ENCODE measurements around the gene UBE2R2.
"Not testable (repeated sequence)": the region's sequence is repeated elsewhere in the genome, so short reads cannot be mapped to it uniquely, and the experiment has no call there.

Gene UBE2R2

DNA sequence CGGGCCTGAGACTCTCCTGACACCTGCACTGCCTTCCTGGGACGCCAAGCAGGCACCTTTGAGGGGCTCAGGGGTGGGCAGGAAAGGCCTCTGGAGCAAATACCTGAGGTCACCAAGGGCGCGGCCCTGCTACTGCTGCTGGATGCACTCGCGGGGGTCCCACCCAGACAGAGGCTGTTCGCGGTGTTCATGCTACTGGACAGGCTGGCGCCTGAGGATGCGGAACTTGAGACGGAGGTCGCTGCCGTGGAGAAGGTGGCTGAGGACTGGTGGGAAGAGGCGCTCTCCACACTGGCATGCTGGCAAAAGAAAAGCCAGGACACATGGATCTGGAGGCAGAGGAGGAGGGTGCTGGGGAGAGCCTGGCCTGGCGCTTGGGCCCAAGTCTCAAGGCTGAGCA is 110.7 kb downstream of the UBE2R2 start:
- no peak for DNase-seq (ENCODE audit: low read depth in 2 of 2)

DNA sequence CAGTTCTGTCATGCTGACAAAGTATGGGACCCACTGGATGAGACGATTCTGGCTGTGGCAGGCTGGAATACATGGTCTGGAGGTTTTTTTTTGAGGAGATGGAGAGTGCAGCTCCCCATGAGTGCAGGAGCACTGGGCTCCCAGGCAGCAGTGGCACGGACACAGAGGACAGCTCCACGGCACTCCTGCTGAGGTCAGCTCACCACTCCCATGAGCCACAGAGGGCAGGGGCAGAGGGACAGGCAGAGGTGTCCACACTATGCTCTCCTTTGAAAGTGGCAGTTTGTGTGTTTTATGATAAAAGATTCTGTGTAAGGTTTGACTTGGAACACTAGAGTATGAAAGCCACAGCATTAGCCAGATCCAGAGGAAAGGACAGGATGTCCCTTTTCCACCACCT is 114.4 kb downstream of the UBE2R2 start:
- DNase-seq (ENCODE audit: low read depth in 2 of 2) = no peak

DNA sequence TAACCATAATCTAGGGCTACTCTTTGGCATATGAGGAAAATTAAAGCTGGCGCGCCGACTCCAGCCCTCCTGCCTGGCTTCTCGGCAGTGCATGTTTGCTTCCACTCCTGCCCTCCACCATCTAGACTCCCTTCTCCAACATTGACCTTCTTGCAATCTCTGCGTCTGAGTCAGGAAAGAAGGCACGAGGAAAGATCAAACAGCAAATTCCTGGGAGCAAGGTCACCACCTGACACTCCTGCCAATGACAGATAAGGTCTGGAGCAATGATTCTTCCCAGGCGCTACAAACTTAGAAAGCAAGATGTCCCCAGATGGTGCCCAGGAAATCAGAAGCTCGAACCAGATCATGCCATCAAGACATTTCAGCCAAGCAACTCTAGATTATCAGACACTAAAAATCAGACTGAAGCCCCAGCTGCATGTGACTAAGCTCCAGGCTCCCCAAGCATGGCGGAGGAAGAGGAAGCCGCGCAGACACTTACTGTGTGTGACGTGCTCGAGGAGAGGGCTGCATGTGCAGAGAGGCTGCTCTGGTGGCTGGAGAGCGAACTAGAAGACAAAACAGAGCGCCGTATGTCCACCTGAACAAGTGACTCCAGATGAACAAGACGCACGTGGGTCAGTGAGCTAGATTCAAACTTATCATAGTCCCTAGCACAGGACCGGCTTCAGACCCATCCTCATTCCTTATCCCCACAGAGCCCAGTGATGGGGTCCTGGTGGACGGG is 115.3 kb downstream of the UBE2R2 start:
- no peak for DNase-seq (ENCODE audit: low read depth in 2 of 2)

DNA sequence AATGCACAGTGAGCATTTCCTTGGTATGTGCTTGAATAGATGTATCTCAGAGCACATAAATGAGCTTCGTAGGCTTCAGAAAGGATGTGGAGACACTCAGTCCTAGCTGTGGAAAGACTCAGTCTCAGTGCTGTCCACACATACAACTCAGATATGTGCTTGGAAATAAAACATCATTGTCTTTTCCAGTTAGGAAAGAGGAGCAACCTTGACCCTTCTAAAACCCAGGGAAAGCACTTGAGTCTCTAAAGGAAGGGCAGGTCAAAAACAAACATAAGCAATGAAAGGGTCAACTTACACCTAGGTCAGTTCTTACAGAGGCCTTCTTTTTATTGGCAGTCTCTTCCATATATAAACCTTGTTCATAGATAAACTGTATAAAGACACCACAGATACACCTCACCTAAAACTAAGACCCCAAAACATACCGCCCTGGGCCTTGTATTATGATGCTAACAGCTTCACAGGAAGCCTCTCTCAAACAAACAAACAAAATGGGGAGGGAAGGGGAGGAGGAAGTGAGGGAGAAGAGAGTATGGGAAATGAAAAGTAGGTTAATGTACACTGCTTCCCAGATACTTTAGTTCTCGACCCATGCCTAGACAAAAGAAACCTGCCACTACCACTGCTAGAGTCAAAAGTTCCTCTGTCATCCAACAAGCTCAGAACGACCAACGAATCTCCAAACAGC is 117.4 kb downstream of the UBE2R2 start:
- no peak for DNase-seq (ENCODE audit: low read depth in 2 of 2)

DNA sequence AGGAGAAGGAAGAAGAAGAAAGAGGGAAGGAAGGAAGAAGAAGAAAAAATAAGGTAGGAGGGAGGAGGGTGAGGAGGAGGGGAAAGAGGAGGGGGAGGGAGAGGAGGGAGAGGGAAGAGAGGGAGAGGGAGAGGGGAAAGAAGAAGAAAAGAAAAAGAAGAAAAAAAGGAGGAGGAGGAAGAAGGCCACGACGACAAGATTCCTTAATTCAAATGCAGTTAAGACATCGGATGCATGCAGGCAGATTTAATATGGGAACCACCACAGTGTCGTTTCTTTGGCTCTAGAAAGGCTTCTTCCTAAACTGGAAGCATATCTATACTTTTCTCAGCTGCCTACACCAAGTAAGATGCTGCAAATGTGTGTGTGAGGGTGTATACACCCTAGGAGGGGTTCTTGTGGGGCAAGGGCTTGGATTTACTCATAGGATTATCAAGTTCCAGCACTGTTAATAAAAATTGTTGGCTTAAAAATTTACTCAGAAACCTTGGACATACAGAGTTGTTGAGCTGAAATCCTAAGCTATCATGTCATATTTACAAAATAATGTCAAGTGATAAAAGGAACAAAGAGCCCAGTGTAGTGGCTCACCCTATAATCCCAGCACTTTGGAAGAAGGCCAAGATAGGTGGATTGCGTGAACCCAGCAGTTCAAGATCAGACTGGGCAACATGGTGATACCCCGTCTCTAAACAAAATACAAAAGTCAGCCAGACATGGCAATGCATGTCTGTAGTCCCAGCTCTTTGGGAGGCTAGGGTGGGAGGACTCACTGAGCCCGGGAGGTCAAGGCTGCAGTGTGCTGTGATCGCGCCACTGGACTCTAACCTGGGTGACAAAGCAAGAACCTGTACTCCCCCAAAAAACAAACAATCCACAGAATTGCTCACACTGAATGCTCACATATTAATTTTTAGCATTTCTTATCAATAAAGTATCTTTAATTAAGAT is 123.2 kb downstream of the UBE2R2 start:
- DNase-seq (ENCODE audit: low read depth in 2 of 2) = no peak

DNA sequence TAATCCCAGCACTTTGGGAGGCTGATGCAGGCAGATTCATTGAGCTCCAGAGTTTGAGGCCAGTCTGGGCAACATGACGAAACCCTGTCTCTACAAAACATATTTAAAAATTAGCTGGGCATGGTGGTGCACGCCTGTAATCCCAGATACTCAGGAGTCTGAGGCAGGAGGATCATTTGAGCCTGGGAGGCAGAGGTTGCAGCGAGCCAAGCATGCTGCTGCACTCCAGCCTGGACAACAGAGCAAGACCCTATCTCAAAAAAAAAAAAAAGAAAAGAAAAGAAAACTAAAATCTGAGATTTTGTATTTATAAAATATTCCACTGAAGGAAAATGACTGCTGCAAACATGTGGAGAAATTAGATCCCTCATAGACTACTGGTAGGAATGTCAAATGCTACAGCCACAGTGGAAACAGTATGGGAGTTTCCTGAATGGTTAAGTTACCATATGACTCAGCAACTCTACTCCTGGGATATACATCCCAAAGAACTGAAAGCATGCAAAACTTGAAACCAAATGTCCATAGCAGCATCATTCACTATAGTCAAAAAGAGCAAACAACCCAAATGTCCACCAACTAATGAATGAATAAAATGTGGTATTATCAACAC is 125.6 kb downstream of the UBE2R2 start:
- DNase-seq (ENCODE audit: low read depth in 2 of 2) = no peak

DNA sequence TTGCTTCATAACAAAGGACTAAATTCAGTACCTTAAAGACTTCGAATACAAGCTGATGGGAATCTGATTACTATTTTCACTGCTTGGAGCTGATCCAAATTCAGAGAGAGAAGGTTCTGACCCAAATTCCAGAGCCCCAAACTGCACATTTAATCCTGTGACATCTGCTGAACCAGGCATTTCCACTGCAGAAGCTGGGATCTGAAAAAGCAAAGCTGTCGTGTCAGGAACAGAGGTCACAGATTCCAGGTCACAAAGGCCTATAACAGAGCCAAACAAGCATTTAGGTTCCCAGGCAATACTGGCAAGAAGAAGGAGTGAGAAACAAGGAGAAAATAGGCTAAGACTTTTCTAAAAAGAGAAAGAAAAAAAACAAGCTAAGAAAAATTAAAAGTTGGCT is 126.4 kb downstream of the UBE2R2 start:
- DNase-seq (ENCODE audit: low read depth in 2 of 2) = no peak

DNA sequence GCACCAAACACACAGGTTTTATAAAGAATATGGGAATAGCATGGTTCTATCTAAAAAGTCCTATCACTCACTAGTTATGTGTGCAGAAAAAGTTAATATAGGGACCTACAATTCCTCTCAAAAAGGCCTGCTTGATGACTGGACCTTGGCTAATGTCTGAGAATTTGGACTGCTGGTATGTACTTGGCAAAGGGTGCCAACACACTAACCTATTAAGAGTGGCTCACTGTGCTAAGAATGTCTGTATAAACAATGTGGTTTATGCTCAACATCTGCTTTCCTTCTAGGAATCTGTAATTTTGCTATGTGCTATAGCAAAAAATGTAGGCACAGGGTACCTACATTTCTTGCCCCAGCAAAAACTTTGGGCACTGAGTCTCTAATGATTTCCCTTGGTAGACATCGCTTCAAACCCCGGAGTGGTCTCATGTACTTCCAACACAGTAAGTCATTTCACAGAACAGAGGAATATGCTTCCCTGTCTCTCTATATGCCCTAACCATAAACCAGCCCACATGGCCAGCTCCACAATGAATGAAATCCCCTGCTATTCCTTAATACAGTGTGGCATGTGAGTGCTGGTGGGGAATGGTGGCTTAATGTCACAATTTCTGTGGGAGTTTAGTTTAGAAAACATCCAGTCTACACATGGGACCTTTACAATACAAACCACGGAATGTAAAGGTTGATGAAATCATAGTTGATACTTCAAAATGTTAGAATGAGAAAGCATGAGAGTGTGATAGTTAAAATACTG is 130.0 kb downstream of the UBE2R2 start:
- no peak for DNase-seq (ENCODE audit: low read depth in 2 of 2)

DNA sequence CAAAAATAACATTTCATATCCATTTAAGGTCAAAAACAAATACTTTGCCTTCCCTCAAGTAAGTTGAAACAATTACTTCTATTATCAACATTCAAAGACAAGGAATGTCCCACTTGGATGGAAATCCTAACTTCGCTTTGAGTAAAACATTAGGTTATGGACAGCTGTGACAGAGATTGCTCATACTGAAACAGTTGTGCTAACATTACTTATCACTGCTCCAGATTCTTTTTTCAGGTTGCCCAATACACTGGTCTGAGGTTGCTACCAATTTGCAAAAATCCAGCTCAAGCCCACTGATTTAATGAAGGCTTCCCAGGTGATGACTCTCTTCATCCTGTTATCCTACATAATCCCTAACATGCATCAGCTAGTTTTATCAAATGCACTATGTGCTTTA is 133.4 kb downstream of the UBE2R2 start:
- no peak for DNase-seq (ENCODE audit: low read depth in 2 of 2)

DNA sequence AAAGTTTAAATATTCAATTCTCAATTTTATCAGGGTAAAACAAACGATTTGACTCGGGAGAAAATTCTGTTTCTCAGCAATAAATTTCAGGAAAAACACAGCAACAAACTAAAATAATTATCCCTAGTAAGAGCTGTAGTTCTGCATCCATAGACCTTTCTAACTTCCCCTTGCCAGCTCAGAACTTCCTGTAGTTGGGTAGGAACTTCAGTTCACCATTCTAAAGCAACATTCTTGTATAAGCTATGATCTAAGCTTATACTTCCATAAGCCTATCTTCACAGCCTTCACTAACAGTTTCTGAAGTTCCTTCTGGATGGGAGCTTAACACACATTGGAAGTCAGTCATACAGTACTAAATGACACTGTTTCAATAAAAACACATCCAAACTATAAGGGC is 135.1 kb downstream of the UBE2R2 start:
- no peak for DNase-seq (ENCODE audit: low read depth in 2 of 2)

DNA sequence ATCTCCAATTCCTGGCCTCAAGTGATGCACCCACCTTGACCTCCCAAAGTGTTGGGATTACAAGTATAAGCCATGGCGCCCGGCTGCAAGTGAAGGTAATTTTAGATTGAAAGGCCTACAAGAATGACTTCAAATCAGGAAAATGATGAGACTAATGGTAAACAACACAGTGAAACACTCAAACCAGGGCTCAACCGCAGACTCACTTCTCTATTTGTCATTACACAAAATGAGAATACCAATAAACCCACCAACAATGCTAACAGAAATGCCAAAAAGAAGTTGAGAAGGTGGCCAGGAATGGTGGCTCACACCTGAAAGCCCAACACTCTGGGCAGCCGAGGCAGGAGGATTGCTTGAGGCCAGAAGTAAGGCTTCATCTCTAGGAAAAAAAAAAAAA is 139.6 kb downstream of the UBE2R2 start:
- DNase-seq (ENCODE audit: low read depth in 2 of 2) = no peak

DNA sequence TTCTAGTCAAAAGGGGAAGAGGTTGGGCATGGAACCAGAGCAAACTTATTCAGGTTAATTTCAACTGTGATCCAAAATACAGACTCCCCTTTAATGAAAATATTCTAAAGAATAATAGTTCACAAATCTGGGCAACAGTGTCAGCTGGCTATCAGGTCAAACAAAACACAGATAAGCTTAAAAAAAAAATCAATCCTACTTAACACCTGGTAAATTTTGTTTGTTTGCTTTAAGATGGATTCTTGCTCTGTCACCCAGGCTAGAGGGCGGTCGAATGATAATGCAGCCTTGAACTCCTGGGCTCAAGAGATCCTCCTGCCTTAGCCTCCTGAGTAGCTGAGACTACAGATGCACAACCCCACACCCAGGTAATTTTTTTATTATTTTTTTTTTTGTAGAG is 142.8 kb downstream of the UBE2R2 start:
- DNase-seq (ENCODE audit: low read depth in 2 of 2) = no peak

DNA sequence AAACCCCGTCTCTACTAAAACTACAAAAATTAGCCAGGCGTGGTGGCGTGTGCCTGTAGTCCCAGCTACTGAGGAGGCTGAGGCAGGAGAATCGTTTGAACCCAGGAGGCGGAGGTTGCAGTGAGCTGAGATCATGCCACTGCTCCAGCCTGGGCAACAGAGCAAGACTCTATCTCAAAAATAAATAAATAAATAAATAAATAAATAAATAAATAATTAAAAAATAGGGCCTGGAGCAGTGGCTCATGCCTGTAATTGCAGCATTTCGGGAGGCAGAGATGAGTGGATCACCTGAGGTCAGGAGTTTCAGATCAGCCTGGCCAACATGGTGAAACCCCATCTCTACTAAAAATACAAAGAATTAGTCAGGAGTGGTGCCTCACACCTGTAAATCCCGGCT is 145.5 kb downstream of the UBE2R2 start:
- DNase-seq (ENCODE audit: low read depth in 2 of 2) = not testable (repeated sequence)

DNA sequence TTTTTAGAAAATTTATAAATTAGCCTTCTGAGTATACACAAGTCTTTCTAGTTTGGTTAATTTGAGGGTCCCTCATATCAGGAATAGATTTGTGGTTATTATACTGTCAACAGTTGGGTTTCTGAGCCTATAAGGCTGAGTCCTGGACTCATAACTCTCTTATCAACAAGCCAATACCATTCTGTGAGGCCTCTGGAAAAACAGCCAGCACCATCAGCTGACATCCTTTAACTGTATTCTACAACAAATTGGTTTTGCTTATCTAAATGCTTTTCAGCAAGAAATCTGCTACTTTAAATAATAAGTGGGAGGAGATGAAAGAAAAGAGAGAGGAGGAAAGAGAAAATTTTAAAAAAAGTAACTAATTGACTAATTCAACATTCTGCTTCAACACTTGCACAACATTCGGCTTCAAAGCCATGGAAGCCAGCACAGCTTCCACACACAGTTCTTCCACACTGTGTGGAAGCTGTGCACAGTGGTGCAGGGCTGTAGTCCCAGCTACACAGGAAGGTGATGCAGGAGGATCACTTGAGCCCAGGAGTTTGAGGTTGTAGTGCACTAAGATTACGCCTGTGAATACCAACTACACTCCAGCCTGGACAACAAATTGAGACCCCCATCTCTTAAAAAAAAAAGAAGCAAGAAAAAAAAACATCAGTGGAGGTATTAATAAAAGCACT is 147.3 kb downstream of the UBE2R2 start:
- no peak for DNase-seq (ENCODE audit: low read depth in 2 of 2)
